BLaER1 treated with 17β-estradiol and CSF1 and Interleukin-3, amounts not matched to agents 10 nM and 100 nM (cell line): Measurements from ENCODE around the gene NPFFR1.

Experiments
- H3K27ac ChIP-seq, 11 experiments: shearing (Covaris generic); formaldehyde crosslinking; 2 replicates each; pipeline ENCODE4 v1.8.1; 2022
- H3K27me3 ChIP-seq, 11 experiments: shearing (Covaris generic); formaldehyde crosslinking; 2 replicates each; pipeline ENCODE4 v1.8.1; 2022
- H3K36me3 ChIP-seq, 11 experiments: shearing (Covaris generic); formaldehyde crosslinking; 2 replicates each; pipeline ENCODE4 v1.8.1; 2022
- H3K4me1 ChIP-seq, 10 experiments: shearing (Covaris generic); formaldehyde crosslinking; 2 replicates each; pipeline ENCODE4 v1.8.1; 2022
- H3K4me2 ChIP-seq, 11 experiments: shearing (Covaris generic); formaldehyde crosslinking; 2 replicates each; pipeline ENCODE4 v1.8.1; 2022
- H3K4me3 ChIP-seq, 10 experiments: shearing (Covaris generic); formaldehyde crosslinking; 2 replicates each; pipeline ENCODE4 v1.8.1; 2022
- H3K9ac ChIP-seq, 11 experiments: shearing (Covaris generic); formaldehyde crosslinking; 2 replicates each; pipeline ENCODE4 v1.8.1; 2022
- H3K9me3 ChIP-seq, 11 experiments: shearing (Covaris generic); formaldehyde crosslinking; replicated peaks in 1 of 11; 2 replicates each; pipeline ENCODE4 v1.8.1; 2022
- H4K20me1 ChIP-seq, 11 experiments: shearing (Covaris generic); formaldehyde crosslinking; 2 replicates each; pipeline ENCODE4 v1.8.1; 2022
- Cebpa-rat ChIP-seq, 11 experiments: shearing (Covaris generic); IDR thresholded peaks; 2 replicates each; pipeline ENCODE4 v1.8.1; 2022

Gene NPFFR1

GRCh38 chr10:70300908-70301597, 17.2 kb upstream of the NPFFR1 start:
- H3K4me3 ChIP-seq: no peak overlapping the region
- peak overlapping the region in 5 of 11 experiments; percentile 19 to 69 (median 31); a peak in 8 of 22 replicates for H3K9ac ChIP-seq
- peaks cover 0 to 19% (median 0%) of the 10 kb centered on the region in 11 experiments; a peak in 3 of 22 replicates for H3K27me3 ChIP-seq
- peak overlapping the region in 8 of 11 experiments; percentile 17 to 77 (median 41); a peak in 8 of 22 replicates for H3K4me2 ChIP-seq
- H4K20me1 ChIP-seq: no peaks in the 10 kb centered on the region
- peak overlapping the region in 9 of 11 experiments; percentile 54 to 92 (median 86); a peak in 18 of 22 replicates for H3K27ac ChIP-seq
- peaks cover 0 to 35% (median 4%) of the 10 kb centered on the region in 11 experiments; a peak in 10 of 22 replicates for H3K9me3 ChIP-seq
- H3K4me1 ChIP-seq: peaks cover 16 to 36% (median 28%) of the 10 kb centered on the region in 10 experiments
- peaks cover 0 to 11% (median 0%) of the 10 kb centered on the region in 11 experiments; a peak in 6 of 22 replicates for H3K36me3 ChIP-seq
- no peak for TF ChIP-seq Cebpa-rat (IDR thresholded peaks at IDR 0.05)

- Histone ChIP-seq H4K20me1 (no peaks in the 10 kb centered on the region), H3K36me3 (peaks cover 0 to 11% (median 0%) of the 10 kb centered on the region in 11 experiments; a peak in 6 of 22 replicates), H3K27ac (peak overlapping the region in 8 of 11 experiments; percentile 29 to 92 (median 87); a peak in 15 of 22 replicates), H3K9me3 (peaks cover 0 to 35% (median 4%) of the 10 kb centered on the region in 11 experiments; a peak in 10 of 22 replicates), H3K4me2 (no peak overlapping the region), H3K4me1 (peaks cover 21 to 40% (median 33%) of the 10 kb centered on the region in 10 experiments), H3K9ac (peak overlapping the region in 2 of 11 experiments; percentile 26 to 31; a peak in 1 of 22 replicates), H3K4me3 (no peak overlapping the region), H3K27me3 (peaks cover 0 to 19% (median 0%) of the 10 kb centered on the region in 11 experiments; a peak in 3 of 22 replicates)
- no peak for TF ChIP-seq Cebpa-rat (IDR thresholded peaks at IDR 0.05)
Measured at GRCh38 chr10:70300461-70300860, 16.7 kb upstream of the NPFFR1 start.

GRCh38 chr10:70299876-70300275, 16.1 kb upstream of the NPFFR1 start:
- no peak overlapping the region for H3K4me2 ChIP-seq
- H3K9ac ChIP-seq: no peak overlapping the region
- peaks cover 0 to 19% (median 0%) of the 10 kb centered on the region in 11 experiments; a peak in 3 of 22 replicates for H3K27me3 ChIP-seq
- peaks cover 0 to 11% (median 0%) of the 10 kb centered on the region in 11 experiments; a peak in 6 of 22 replicates for H3K36me3 ChIP-seq
- H4K20me1 ChIP-seq: no peaks in the 10 kb centered on the region
- peaks cover 21 to 42% (median 35%) of the 10 kb centered on the region in 10 experiments for H3K4me1 ChIP-seq
- no peak for TF ChIP-seq Cebpa-rat (IDR thresholded peaks at IDR 0.05)
- H3K9me3 ChIP-seq: peaks cover 0 to 35% (median 4%) of the 10 kb centered on the region in 11 experiments; a peak in 10 of 22 replicates
- peak overlapping the region in 7 of 11 experiments; percentile 84 to 92 (median 88); a peak in 13 of 22 replicates for H3K27ac ChIP-seq
- H3K4me3 ChIP-seq: no peak overlapping the region

- Histone ChIP-seq H3K27ac (peak overlapping the region in 3 of 11 experiments; percentile 88 to 92 (median 91); a peak in 4 of 22 replicates), H3K4me2 (peak overlapping the region in 1 of 11 experiments; percentile 2; a peak in 1 of 22 replicates), H3K4me3 (no peak overlapping the region), H3K27me3 (peaks cover 0 to 28% (median 0%) of the 10 kb centered on the region in 11 experiments; a peak in 4 of 22 replicates), H3K4me1 (peaks cover 28 to 46% (median 37%) of the 10 kb centered on the region in 10 experiments), H3K9me3 (peaks cover 0 to 27% (median 4%) of the 10 kb centered on the region in 11 experiments; a peak in 10 of 22 replicates), H3K36me3 (peaks cover 0 to 11% (median 0%) of the 10 kb centered on the region in 11 experiments; a peak in 6 of 22 replicates), H4K20me1 (no peaks in the 10 kb centered on the region), H3K9ac (no peak overlapping the region)
- no peak for TF ChIP-seq Cebpa-rat (IDR thresholded peaks at IDR 0.05)
Measured at GRCh38 chr10:70298393-70298792, 14.6 kb upstream of the NPFFR1 start.

- no peak overlapping the region for H3K9ac ChIP-seq
- H3K36me3 ChIP-seq: peaks cover 0 to 11% (median 0%) of the 10 kb centered on the region in 11 experiments; a peak in 6 of 22 replicates
- no peak for TF ChIP-seq Cebpa-rat (IDR thresholded peaks at IDR 0.05)
- peak overlapping the region in 4 of 11 experiments; percentile 60 to 66 (median 62); a peak in 5 of 22 replicates for H3K27ac ChIP-seq
- H4K20me1 ChIP-seq: no peaks in the 10 kb centered on the region
- peaks cover 0 to 15% (median 3%) of the 10 kb centered on the region in 11 experiments; a peak in 9 of 22 replicates for H3K9me3 ChIP-seq
- H3K4me2 ChIP-seq: peak overlapping the region in 5 of 11 experiments; percentile 53 to 84 (median 69); a peak in 11 of 22 replicates
- peaks cover 26 to 49% (median 38%) of the 10 kb centered on the region in 10 experiments for H3K4me1 ChIP-seq
- H3K4me3 ChIP-seq: no peak overlapping the region
- peaks cover 0 to 38% (median 0%) of the 10 kb centered on the region in 11 experiments; a peak in 4 of 22 replicates for H3K27me3 ChIP-seq
Measured at GRCh38 chr10:70297224-70297623, 13.4 kb upstream of the NPFFR1 start.

- H3K9me3 ChIP-seq: peaks cover 0 to 8% (median 0%) of the 10 kb centered on the region in 11 experiments; a peak in 6 of 22 replicates
- peaks cover 0 to 11% (median 0%) of the 10 kb centered on the region in 11 experiments; a peak in 6 of 22 replicates for H3K36me3 ChIP-seq
- no peaks in the 10 kb centered on the region for H4K20me1 ChIP-seq
- H3K27me3 ChIP-seq: peaks cover 0 to 46% (median 0%) of the 10 kb centered on the region in 11 experiments; a peak in 4 of 22 replicates
- H3K4me2 ChIP-seq: peak overlapping the region; percentile 53 to 84 (median 65)
- H3K4me1 ChIP-seq: peaks cover 18 to 43% (median 33%) of the 10 kb centered on the region in 10 experiments
- peak overlapping the region in 7 of 11 experiments; percentile 37 to 66 (median 61); a peak in 13 of 22 replicates for H3K27ac ChIP-seq
- peak overlapping the region in 6 of 11 experiments; percentile 12 to 54 (median 34); a peak in 11 of 22 replicates for H3K9ac ChIP-seq
- no peak for TF ChIP-seq Cebpa-rat (IDR thresholded peaks at IDR 0.05)
- H3K4me3 ChIP-seq: no peak overlapping the region
Measured at GRCh38 chr10:70296406-70296899, 12.6 kb upstream of the NPFFR1 start.

- Histone ChIP-seq H3K27me3 (peaks cover 0 to 48% (median 0%) of the 10 kb centered on the region in 11 experiments; a peak in 4 of 22 replicates), H3K9me3 (peaks cover 0 to 5% (median 0%) of the 10 kb centered on the region in 11 experiments; a peak in 1 of 22 replicates), H3K36me3 (peaks cover 0 to 11% (median 0%) of the 10 kb centered on the region in 11 experiments; a peak in 5 of 22 replicates), H3K4me2 (peak overlapping the region; percentile 53 to 84 (median 65); a peak in 21 of 22 replicates), H3K27ac (peak overlapping the region in 7 of 11 experiments; percentile 37 to 66 (median 61); a peak in 13 of 22 replicates), H3K9ac (peak overlapping the region in 6 of 11 experiments; percentile 12 to 54 (median 34); a peak in 9 of 22 replicates), H4K20me1 (no peaks in the 10 kb centered on the region), H3K4me3 (no peak overlapping the region), H3K4me1 (peaks cover 15 to 41% (median 31%) of the 10 kb centered on the region in 10 experiments)
- no peak for TF ChIP-seq Cebpa-rat (IDR thresholded peaks at IDR 0.05)
Measured at GRCh38 chr10:70295926-70296325, 12.1 kb upstream of the NPFFR1 start.

DNA sequence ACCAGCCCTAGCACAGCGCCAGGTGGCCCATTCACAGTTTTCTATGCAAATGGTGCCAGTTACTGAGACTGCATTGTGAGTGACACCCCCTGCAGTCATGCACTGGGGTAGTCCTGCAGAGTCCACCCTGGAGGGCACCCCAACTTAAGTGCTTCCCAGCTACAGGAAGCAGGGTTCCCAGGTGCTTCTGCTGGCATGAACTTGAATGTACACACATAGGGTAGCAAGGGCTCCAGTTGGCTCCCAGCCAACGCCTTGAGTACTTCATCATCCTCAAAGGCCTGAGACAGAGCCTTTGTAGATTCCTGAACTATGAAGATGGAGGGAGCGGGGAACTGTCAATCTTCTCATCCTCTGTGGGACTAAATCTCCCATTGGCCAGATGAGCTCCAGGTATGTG, 11.5 kb upstream of the NPFFR1 start:
- Histone ChIP-seq H4K20me1 (no peaks in the 10 kb centered on the region), H3K36me3 (peaks cover 0 to 8% (median 0%) of the 10 kb centered on the region in 11 experiments; a peak in 3 of 22 replicates), H3K4me2 (peak overlapping the region in 9 of 11 experiments; percentile 54 to 84 (median 69); a peak in 14 of 22 replicates), H3K4me1 (peaks cover 15 to 41% (median 31%) of the 10 kb centered on the region in 10 experiments), H3K27me3 (peaks cover 0 to 48% (median 0%) of the 10 kb centered on the region in 11 experiments; a peak in 4 of 22 replicates), H3K4me3 (no peak overlapping the region), H3K9me3 (no peaks in the 10 kb centered on the region), H3K27ac (no peak overlapping the region; a peak in 1 of 22 replicates), H3K9ac (no peak overlapping the region)
- TF ChIP-seq Cebpa-rat (IDR thresholded peaks at IDR 0.05): no peak
